ENCODE results near the gene MBD3L4. TPM values are rescaled to one million over a fixed set of nuclear protein-coding genes. Genes with fewer than 3 reads are reported as not detected.

MBD3L4 gene
- total RNA-seq, 4 donors from 2014 or later = not detected

DNA sequence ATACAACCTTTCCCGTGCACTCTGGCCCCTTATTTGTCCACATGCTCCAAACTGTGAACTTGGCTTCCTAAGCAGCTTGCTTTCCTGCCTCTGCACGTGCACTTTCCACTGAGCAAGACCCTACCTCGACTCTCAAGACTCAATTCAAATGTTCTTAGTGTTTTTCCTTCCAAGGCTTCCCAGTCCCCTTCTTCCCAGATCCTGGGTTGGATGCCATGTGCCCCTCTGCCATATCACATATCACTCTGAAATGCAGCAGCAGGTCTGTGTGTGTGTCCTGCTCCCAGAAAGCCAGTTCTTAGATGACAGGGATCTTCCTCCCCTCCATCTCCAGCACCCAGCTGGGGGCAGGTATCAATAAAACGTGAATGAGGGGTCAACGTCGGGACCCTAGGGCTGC is 32.6 kb upstream of the MBD3L4 start:
- no peak for TF ChIP-seq POLR2A (IDR thresholded peaks at IDR 0.05)
- TF ChIP-seq, protein P1, sequence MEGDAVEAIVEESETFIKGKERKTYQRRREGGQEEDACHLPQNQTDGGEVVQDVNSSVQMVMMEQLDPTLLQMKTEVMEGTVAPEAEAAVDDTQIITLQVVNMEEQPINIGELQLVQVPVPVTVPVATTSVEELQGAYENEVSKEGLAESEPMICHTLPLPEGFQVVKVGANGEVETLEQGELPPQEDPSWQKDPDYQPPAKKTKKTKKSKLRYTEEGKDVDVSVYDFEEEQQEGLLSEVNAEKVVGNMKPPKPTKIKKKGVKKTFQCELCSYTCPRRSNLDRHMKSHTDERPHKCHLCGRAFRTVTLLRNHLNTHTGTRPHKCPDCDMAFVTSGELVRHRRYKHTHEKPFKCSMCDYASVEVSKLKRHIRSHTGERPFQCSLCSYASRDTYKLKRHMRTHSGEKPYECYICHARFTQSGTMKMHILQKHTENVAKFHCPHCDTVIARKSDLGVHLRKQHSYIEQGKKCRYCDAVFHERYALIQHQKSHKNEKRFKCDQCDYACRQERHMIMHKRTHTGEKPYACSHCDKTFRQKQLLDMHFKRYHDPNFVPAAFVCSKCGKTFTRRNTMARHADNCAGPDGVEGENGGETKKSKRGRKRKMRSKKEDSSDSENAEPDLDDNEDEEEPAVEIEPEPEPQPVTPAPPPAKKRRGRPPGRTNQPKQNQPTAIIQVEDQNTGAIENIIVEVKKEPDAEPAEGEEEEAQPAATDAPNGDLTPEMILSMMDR (IDR thresholded peaks at IDR 0.05) = no peak
- no peak overlapping the region for H3K4me3 ChIP-seq
- H3K27me3 ChIP-seq = no peaks in the 10 kb centered on the region
- intact Hi-C loops (cut with DNase I) = no loop called here
- peaks cover 6 to 15% (median 7%) of the 10 kb centered on the region in 3 donors for H3K4me1 ChIP-seq
- H3K9me3 ChIP-seq = peaks cover 0 to 30% (median 16%) of the 10 kb centered on the region in 3 donors
- no peak overlapping the region for H3K27ac ChIP-seq
- no peak for DNase-seq
- whole genome bisulfite sequencing, 2 donors = 95 to 96% methylated on average over 6 of the region's 6 CpGs
- peaks cover 28 to 71% (median 50%) of the 10 kb centered on the region in 3 donors for H3K36me3 ChIP-seq

DNA sequence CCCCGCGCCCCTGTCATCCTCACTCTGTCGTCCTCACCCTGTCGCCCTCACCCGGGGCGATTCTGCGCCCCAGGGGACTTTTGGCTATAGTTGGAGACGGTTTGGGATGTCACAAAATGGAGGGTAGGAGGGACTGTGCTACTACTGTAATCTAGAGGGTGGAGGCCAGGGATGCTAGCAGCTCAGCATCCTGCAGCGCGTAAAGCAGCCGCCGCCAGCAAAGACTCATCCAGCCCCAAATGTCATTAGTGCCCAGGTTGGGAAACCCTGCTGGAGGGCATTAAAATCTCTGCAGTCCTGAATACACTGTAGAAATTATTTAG is 29.9 kb upstream of the MBD3L4 start:
- intact Hi-C loops (cut with DNase I) = no loop called here
- TF ChIP-seq, protein P1 (IDR thresholded peaks at IDR 0.05) = peak in 1 of 6 experiments; percentile 1
- no peak for TF ChIP-seq POLR2A (IDR thresholded peaks at IDR 0.05)
- 0% methylated on average over 4 of the region's 12 CpGs for WGBS, 2 donors
- Histone ChIP-seq H3K4me3 (peak overlapping the region; percentile 80 to 98 (median 88)), H3K36me3 (peaks cover 3 to 44% (median 24%) of the 10 kb centered on the region in 3 donors), H3K27me3 (no peaks in the 10 kb centered on the region), H3K4me1 (peaks cover 6 to 15% (median 7%) of the 10 kb centered on the region in 3 donors), H3K27ac (peak overlapping the region; percentile 84 to 90 (median 87)), H3K9me3 (peaks cover 0 to 3% (median 0%) of the 10 kb centered on the region in 3 donors)
- no peak for DNase-seq

DNA sequence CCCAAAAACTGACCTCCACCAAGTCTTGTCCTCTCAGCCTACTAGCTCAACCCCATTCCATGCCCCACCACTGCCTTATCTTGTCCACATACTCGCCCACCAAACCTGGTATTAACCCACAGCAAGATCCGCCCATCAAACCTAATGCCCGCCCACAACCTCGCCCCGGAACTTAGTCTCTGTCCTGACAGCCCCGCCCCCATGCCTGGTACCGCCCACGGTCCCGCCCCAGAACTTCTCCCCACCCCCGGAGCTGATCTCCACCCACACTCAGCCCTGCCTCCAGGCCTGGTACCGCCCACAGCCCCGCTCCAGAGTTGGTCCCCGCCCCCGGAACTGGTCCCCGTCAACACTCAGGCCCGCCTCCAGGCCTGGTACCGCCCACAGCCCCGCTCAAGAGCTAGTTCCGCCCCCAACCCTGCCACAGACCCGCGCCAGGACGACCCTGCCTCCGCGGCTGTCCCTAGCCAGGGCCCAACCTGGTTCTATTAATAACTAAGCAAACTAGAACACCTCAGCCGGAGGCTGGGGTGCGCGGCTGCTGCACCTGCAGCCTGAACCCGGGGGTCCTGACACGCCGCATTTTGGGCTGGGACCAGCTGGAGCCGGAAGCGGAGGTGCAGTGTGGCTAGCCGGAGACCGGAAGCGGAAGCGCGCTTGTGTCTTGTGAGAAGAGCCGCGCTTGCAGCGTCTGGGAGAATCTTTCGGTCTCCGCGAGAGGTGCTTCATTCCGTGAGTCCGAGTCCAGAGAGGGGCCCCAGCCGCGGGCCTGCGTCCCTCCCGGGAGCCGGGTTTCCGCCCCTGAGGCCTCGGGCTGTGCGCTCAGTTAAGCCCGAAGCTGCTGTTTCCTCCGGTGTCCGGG is 29.3 kb upstream of the MBD3L4 start, which contains the start of gene ZNF557:
Gene ZNF557, plus strand, starts transcription at position 662 of the 862 bp plus-strand sequence. CDS start 5,372 bp downstream, outside the sequence.
- 1 to 8% methylated on average over 7 to 13 of the region's 56 CpGs for WGBS, 2 donors
- peaks cover 6 to 15% (median 7%) of the 10 kb centered on the region in 3 donors for H3K4me1 ChIP-seq

DNA sequence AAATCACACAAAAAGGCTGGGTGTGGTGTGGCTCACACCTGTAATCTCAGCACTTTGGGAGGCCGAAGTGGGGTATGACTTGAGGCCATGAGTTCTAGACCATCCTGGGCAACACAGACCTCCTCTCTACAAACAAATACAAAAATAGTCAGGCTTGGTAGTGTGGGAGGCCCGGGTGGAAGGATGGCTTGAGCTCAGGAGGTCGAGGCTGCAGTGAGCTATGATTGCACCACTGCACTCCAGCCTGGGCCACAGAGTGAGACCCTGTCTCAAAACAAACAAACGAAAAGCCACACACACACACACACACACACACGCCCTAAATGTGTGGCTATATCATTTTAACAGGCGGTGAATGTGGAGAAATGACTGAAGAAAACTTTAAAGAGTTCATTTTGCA is 28.6 kb upstream of the MBD3L4 start:
- TF ChIP-seq POLR2A (IDR thresholded peaks at IDR 0.05) = no peak
- TF ChIP-seq, protein P1 (IDR thresholded peaks at IDR 0.05) = no peak
- intact Hi-C loops (cut with DNase I) = no loop called here
- Histone ChIP-seq H3K36me3 (peaks cover 0 to 31% (median 13%) of the 10 kb centered on the region in 3 donors), H3K4me3 (peak overlapping the region in 2 of 4 donors; percentile 90 to 98), H3K27me3 (no peaks in the 10 kb centered on the region), H3K9me3 (no peaks in the 10 kb centered on the region), H3K4me1 (peaks cover 6 to 15% (median 7%) of the 10 kb centered on the region in 3 donors), H3K27ac (peak overlapping the region in 3 of 4 donors; percentile 86 to 90 (median 88))
- no peak for DNase-seq
- 68 to 77% methylated on average over 5 to 6 of the region's 6 CpGs for WGBS, 2 donors

More for the DNA sequence above, 29.3 kb upstream of the MBD3L4 start, which contains the start of gene ZNF557:
- intact Hi-C loops (cut with DNase I) = no loop called here
- H3K27ac ChIP-seq = peak within 1 kb of the TSS; percentile 84 to 90 (median 87)
- peak within 1 kb of the TSS; percentile 80 to 98 (median 88) for H3K4me3 ChIP-seq
- peaks cover 0 to 38% (median 20%) of the 10 kb centered on the region in 3 donors for H3K36me3 ChIP-seq
- peak; percentile 97 for DNase-seq
- H3K9me3 ChIP-seq = no peaks in the 10 kb centered on the region
- peak in 3 of 4 donors; percentile 10 to 66 (median 38) for TF ChIP-seq POLR2A (IDR thresholded peaks at IDR 0.05)
- TF ChIP-seq, protein P1 (IDR thresholded peaks at IDR 0.05) = peak in 2 of 6 experiments; percentile 2 to 11
- H3K27me3 ChIP-seq = no peaks in the 10 kb centered on the region

DNA sequence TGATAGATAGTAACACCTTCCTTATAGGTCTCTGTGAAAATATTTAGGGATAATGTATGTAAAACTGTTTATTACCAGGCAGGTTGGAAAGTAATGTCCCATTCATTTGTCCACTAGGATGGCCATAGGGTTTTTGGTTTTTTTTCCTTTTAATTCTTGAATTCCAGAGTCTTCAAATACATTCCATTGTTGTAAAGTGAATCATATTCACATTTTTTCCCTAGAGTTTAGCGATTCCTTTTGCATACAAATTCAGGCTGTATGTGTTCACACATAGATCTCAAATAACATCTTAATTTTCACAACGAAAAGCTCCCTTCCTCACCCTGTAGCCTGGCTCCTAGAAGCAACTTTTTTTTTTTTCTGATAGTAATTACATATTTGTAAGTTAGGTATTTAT is 27.7 kb upstream of the MBD3L4 start:
- H3K27ac ChIP-seq = no peak overlapping the region
- 70 to 76% methylated on average over 2 of the region's 2 CpGs for WGBS, 2 donors
- DNase-seq = no peak
- H3K9me3 ChIP-seq = no peaks in the 10 kb centered on the region
- H3K27me3 ChIP-seq = no peaks in the 10 kb centered on the region
- H3K4me3 ChIP-seq = no peak overlapping the region
- intact Hi-C loops (cut with DNase I) = no loop called here
- H3K4me1 ChIP-seq = peaks cover 6 to 15% (median 7%) of the 10 kb centered on the region in 3 donors
- TF ChIP-seq POLR2A (IDR thresholded peaks at IDR 0.05) = no peak
- TF ChIP-seq, protein P1 (IDR thresholded peaks at IDR 0.05) = no peak
- peaks cover 0 to 22% (median 5%) of the 10 kb centered on the region in 3 donors for H3K36me3 ChIP-seq
